WERI-Rb-1 (cell line): Measurements from ENCODE around the gene AGBL5.

Source experiments
- DNase-seq: peaks from one replicate; pipeline ENCODE4 v3.0.0-alpha.2; 2020
- H3K27ac ChIP-seq: fragments of 250-450 bp; sonication (Bioruptor Pico); 2 replicates; pipeline ENCODE4 v1.5.1; 2020; ENCODE audit warnings: mild to moderate bottlenecking, moderate library complexity
- H3K27me3 ChIP-seq: fragments of 250-450 bp; sonication (Bioruptor Pico); 2 replicates; pipeline ENCODE4 v1.5.1; 2021; ENCODE audit warnings: mild to moderate bottlenecking, low read depth, moderate library complexity; ENCODE audit not compliant: insufficient read depth, severe bottlenecking
- H3K36me3 ChIP-seq: fragments of 250-450 bp; sonication (Bioruptor Pico); 2 replicates; pipeline ENCODE4 v1.5.1; 2020; ENCODE audit warnings: mild to moderate bottlenecking, moderate library complexity
- H3K4me3 ChIP-seq: 2 replicates; pipeline ENCODE4 v1.5.1; 2011; ENCODE audit warnings: low read depth, mild to moderate bottlenecking, control low read depth, low read length
- H3K9me3 ChIP-seq: fragments of 250-450 bp; sonication (Bioruptor Pico); 2 replicates; pipeline ENCODE4 v1.5.1; 2021; ENCODE audit warnings: mild to moderate bottlenecking, moderate library complexity; ENCODE audit not compliant: severe bottlenecking
- TF ChIP-seq, protein P1 (sequence below): IDR thresholded peaks from 2 replicates; pipeline ENCODE4 v1.5.1; 2011; ENCODE audit warnings: low read depth, mild to moderate bottlenecking, control low read depth, inconsistent platforms, low read length

Gene AGBL5

GRCh38 chr2:27019931-27020855, 31.3 kb upstream of the AGBL5 start:
- Histone ChIP-seq H3K27ac (no peak overlapping the region), H3K27me3 (no peaks in the 10 kb centered on the region), H3K36me3 (peaks cover 28% of the 10 kb centered on the region), H3K9me3 (no peaks in the 10 kb centered on the region), H3K4me3 (no peak overlapping the region)
- TF ChIP-seq, protein P1, sequence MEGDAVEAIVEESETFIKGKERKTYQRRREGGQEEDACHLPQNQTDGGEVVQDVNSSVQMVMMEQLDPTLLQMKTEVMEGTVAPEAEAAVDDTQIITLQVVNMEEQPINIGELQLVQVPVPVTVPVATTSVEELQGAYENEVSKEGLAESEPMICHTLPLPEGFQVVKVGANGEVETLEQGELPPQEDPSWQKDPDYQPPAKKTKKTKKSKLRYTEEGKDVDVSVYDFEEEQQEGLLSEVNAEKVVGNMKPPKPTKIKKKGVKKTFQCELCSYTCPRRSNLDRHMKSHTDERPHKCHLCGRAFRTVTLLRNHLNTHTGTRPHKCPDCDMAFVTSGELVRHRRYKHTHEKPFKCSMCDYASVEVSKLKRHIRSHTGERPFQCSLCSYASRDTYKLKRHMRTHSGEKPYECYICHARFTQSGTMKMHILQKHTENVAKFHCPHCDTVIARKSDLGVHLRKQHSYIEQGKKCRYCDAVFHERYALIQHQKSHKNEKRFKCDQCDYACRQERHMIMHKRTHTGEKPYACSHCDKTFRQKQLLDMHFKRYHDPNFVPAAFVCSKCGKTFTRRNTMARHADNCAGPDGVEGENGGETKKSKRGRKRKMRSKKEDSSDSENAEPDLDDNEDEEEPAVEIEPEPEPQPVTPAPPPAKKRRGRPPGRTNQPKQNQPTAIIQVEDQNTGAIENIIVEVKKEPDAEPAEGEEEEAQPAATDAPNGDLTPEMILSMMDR: no peak
- no peak for DNase-seq

DNA sequence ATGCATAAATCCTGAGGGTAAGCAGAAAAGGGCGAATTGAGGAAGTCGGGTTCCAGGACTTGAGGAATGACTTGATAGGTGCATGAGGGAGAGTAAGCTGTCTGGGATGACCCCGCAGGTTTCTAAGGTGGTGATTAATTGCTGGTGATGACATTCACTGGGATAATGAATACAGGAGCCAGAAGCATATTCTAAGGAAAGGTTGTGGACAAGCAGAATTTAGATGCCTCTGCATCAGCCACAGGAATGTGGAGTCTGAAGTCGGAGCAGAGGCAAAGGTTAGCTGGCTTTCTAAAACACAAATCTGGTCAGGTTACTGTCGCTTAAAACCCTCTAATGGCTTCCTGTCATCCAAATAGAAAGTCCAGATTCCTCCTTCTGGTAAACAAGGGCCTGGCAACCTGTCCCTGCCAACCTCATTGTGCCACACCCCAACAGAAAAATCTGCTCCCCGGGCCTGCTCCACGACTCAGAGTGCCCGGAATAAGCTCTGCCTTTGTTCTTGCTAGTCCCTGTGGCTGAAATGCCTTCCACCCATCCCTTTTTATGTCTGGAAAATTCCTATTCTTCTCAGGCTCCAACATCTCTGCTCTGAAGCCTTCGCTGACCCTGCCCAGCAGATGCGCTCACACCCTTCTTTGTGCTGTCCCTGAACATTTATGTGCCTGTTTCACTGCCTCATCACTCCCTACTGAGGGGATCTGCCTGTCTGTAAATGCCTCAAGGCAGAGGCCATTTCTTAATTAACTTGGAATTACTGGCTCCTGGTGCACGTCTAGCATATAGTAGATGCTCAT, 30.0 kb upstream of the AGBL5 start:
- Histone ChIP-seq H3K9me3 (no peaks in the 10 kb centered on the region), H3K27ac (no peak overlapping the region), H3K36me3 (peaks cover 39% of the 10 kb centered on the region), H3K4me3 (no peak overlapping the region), H3K27me3 (no peaks in the 10 kb centered on the region)
- TF ChIP-seq, protein P1: no peak
- DNase-seq: no peak

GRCh38 chr2:27023740-27024139, 27.7 kb upstream of the AGBL5 start:
- DNase-seq: no peak
- Histone ChIP-seq H3K27ac (no peak overlapping the region), H3K9me3 (no peaks in the 10 kb centered on the region), H3K27me3 (no peaks in the 10 kb centered on the region), H3K4me3 (no peak overlapping the region), H3K36me3 (peaks cover 49% of the 10 kb centered on the region)
- TF ChIP-seq, protein P1: no peak

GRCh38 chr2:27024188-27024587, 27.3 kb upstream of the AGBL5 start:
- no peaks in the 10 kb centered on the region for H3K9me3 ChIP-seq
- H3K27me3 ChIP-seq: no peaks in the 10 kb centered on the region
- TF ChIP-seq, protein P1: peak; percentile 27; the same call in 1 of the 2 replicates
- no peak overlapping the region for H3K27ac ChIP-seq
- peaks cover 53% of the 10 kb centered on the region for H3K36me3 ChIP-seq
- no peak overlapping the region for H3K4me3 ChIP-seq
- peak; percentile 53 for DNase-seq

DNA sequence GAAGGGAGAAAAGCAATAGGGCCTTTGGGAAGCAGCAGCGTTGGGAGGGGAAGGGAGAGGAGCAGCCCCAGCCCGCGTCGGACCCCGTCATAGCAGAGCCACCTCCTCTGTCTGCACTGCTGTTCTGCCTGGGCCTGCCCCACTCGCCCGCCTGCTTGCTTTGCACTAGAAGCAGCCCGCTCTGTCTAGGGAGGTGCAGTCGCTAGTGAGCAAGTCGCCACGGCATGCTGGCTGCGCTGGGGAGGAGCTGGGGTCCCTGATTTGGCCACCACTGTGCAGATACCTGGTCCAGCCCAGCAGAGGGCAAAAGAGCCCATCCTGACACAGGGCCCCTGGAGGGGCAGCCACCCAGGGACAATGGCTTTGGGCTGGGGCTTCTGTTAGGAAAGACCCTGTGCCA, 26.7 kb upstream of the AGBL5 start:
- TF ChIP-seq, protein P1: peak; percentile 52
- Histone ChIP-seq H3K4me3 (no peak overlapping the region), H3K9me3 (no peaks in the 10 kb centered on the region), H3K27ac (no peak overlapping the region), H3K27me3 (no peaks in the 10 kb centered on the region), H3K36me3 (peaks cover 59% of the 10 kb centered on the region)
- DNase-seq: no peak
